DOHH2 (cell line): ENCODE data around the gene ARV1.

Source experiments
- H3F3A ChIP-seq: fragments of 200-600 bp; sonication (generic), shearing (Covaris generic); 2 replicates; pipeline ENCODE4 v1.6.0; 2016; ENCODE audit warnings: antibody characterized with exemption, mild to moderate bottlenecking; ENCODE audit not compliant: control insufficient read depth, insufficient read depth
- H3K27ac ChIP-seq: fragments of 200-600 bp; sonication (generic); 2 replicates; pipeline ENCODE4 v1.5.1; 2014; ENCODE audit warnings: low read depth, mild to moderate bottlenecking, low read length, moderate library complexity
- H3K27me3 ChIP-seq: fragments of 200-600 bp; sonication (generic); 2 replicates; pipeline ENCODE4 v1.6.1; 2014; ENCODE audit warnings: mild to moderate bottlenecking, low read length, mixed read lengths; ENCODE audit not compliant: control insufficient read depth
- H3K36me3 ChIP-seq: fragments of 200-600 bp; sonication (generic); 2 replicates; pipeline ENCODE4 v1.6.1; 2014; ENCODE audit warnings: mild to moderate bottlenecking, low read length, moderate library complexity, mixed read lengths; ENCODE audit not compliant: control insufficient read depth
- H3K4me1 ChIP-seq: fragments of 200-600 bp; sonication (generic); 2 replicates; pipeline ENCODE4 v1.6.1; 2014; ENCODE audit warnings: mild to moderate bottlenecking, low read length, mixed read lengths; ENCODE audit not compliant: control insufficient read depth
- H3K4me2 ChIP-seq: fragments of 200-600 bp; sonication (generic); 2 replicates; pipeline ENCODE4 v1.6.0; 2014; ENCODE audit warnings: mild to moderate bottlenecking, low read length, moderate library complexity
- H3K4me3 ChIP-seq: fragments of 200-600 bp; sonication (generic); 2 replicates; pipeline ENCODE4 v1.5.1; 2014; ENCODE audit warnings: mild to moderate bottlenecking, low read length, mixed read lengths
- H3K79me2 ChIP-seq: fragments of 200-600 bp; sonication (generic); 2 replicates; pipeline ENCODE4 v1.6.1; 2014; ENCODE audit warnings: mild to moderate bottlenecking, low read length, mixed read lengths; ENCODE audit not compliant: control insufficient read depth
- H3K9me2 ChIP-seq: fragments of 200-600 bp; sonication (generic); replicated peaks from 2 replicates; pipeline ENCODE4 v1.6.1; 2014; ENCODE audit warnings: mild to moderate bottlenecking, low read length, mixed read lengths; ENCODE audit not compliant: control insufficient read depth
- H3K9me3 ChIP-seq: fragments of 200-600 bp; sonication (generic); 2 replicates; pipeline ENCODE4 v1.6.1; 2014; ENCODE audit warnings: antibody characterized with exemption, low read length, mixed read lengths; ENCODE audit not compliant: control insufficient read depth, insufficient read depth
- H4K20me1 ChIP-seq: fragments of 200-600 bp; sonication (generic); 2 replicates; pipeline ENCODE4 v1.6.0; 2014; ENCODE audit warnings: low read depth, mild to moderate bottlenecking, antibody characterized with exemption, low read length, moderate library complexity; ENCODE audit not compliant: control insufficient read depth, insufficient read depth
- CTCF ChIP-seq: fragments of 200-600 bp; sonication (generic); IDR thresholded peaks from one replicate; pipeline ENCODE4 v1.5.1; 2014; ENCODE audit warnings: antibody characterized with exemption, mild to moderate bottlenecking, low read depth, low read length; ENCODE audit not compliant: poor library complexity, severe bottlenecking
- EZH2phosphoT487 ChIP-seq: fragments of 200-600 bp; sonication (generic); IDR thresholded peaks from 2 replicates; pipeline ENCODE4 v1.6.1; 2017; ENCODE audit warnings: borderline replicate concordance, mild to moderate bottlenecking, antibody characterized with exemption, low read length, moderate library complexity, mixed read lengths

Gene ARV1

GRCh38 chr1:231019711-231020110 is 40.8 kb downstream of the ARV1 start:
- H3K4me1 ChIP-seq, result no peaks in the 10 kb centered on the region
- no peaks in the 10 kb centered on the region for H3K9me2 ChIP-seq
- no peaks in the 10 kb centered on the region for H3F3A ChIP-seq
- H3K9me3 ChIP-seq, result no peaks in the 10 kb centered on the region
- H3K27me3 ChIP-seq, result no peaks in the 10 kb centered on the region
- H3K36me3 ChIP-seq, result no peaks in the 10 kb centered on the region
- no peaks in the 10 kb centered on the region for H4K20me1 ChIP-seq
- no peak overlapping the region for H3K4me2 ChIP-seq
- H3K27ac ChIP-seq, result no peak overlapping the region
- TF ChIP-seq CTCF (no peak), EZH2phosphoT487 (no peak)
- no peaks in the 10 kb centered on the region for H3K79me2 ChIP-seq
- no peak overlapping the region for H3K4me3 ChIP-seq

GRCh38 chr1:231020139-231020601 is 41.3 kb downstream of the ARV1 start:
- Histone ChIP-seq H3K27me3 (no peaks in the 10 kb centered on the region), H3K36me3 (no peaks in the 10 kb centered on the region), H3K4me1 (no peaks in the 10 kb centered on the region), H3K27ac (no peak overlapping the region), H3K4me2 (no peak overlapping the region), H4K20me1 (no peaks in the 10 kb centered on the region), H3K9me3 (no peaks in the 10 kb centered on the region), H3K79me2 (no peaks in the 10 kb centered on the region), H3K4me3 (no peak overlapping the region), H3K9me2 (no peaks in the 10 kb centered on the region), H3F3A (no peaks in the 10 kb centered on the region)
- no peak for TF ChIP-seq CTCF
- no peak for TF ChIP-seq EZH2phosphoT487

- H3K4me3 ChIP-seq, result no peak overlapping the region
- no peaks in the 10 kb centered on the region for H3K9me3 ChIP-seq
- no peaks in the 10 kb centered on the region for H3K27me3 ChIP-seq
- no peaks in the 10 kb centered on the region for H4K20me1 ChIP-seq
- H3K79me2 ChIP-seq, result no peaks in the 10 kb centered on the region
- no peaks in the 10 kb centered on the region for H3K4me1 ChIP-seq
- H3K4me2 ChIP-seq, result no peak overlapping the region
- TF ChIP-seq CTCF (no peak), EZH2phosphoT487 (no peak)
- no peaks in the 10 kb centered on the region for H3F3A ChIP-seq
- H3K9me2 ChIP-seq, result no peaks in the 10 kb centered on the region
- no peaks in the 10 kb centered on the region for H3K36me3 ChIP-seq
- H3K27ac ChIP-seq, result no peak overlapping the region
These were observed 41.9 kb downstream of the ARV1 start for GRCh38 chr1:231020816-231021215.
